Thyroid gland (tissue), 4 donors: Measurements from ENCODE around the gene RNF41. TPM values are rescaled to one million over a fixed set of nuclear protein-coding genes. Genes with fewer than 3 reads are reported as not detected.

ENCODE experiments used
- DNase-seq, 2 donors: peaks; one replicate each; pipeline ENCODE4 v3.0.0-alpha.2; 2019
- H3K27ac ChIP-seq, 3 donors: fragments of 200-600 bp; sonication (generic); 1 replicate in 2 of 3; 2 replicates in 1 of 3; pipeline ENCODE4 v1.5.1; 2016 to 2019; ENCODE audit warnings: mild to moderate bottlenecking in 1 of 3, moderate library complexity in 1 of 3
- H3K27me3 ChIP-seq: fragments of 200-600 bp; sonication (generic); one replicate; pipeline ENCODE4 v1.5.1; 2019
- H3K36me3 ChIP-seq, 2 donors: fragments of 200-600 bp; sonication (generic); one replicate each; pipeline ENCODE4 v1.5.1; 2016 to 2019
- H3K4me1 ChIP-seq, 2 donors: fragments of 200-600 bp; sonication (generic); one replicate each; pipeline ENCODE4 v1.5.1; 2017 to 2019
- H3K4me3 ChIP-seq, 3 donors: fragments of 200-600 bp; sonication (generic); replicated peaks in 1 of 3; 1 replicate in 2 of 3; 2 replicates in 1 of 3; pipeline ENCODE4 v1.5.1; 2016; ENCODE audit warnings: mild to moderate bottlenecking in 1 of 3
- H3K9me3 ChIP-seq: fragments of 200-600 bp; sonication (generic); one replicate; pipeline ENCODE4 v1.5.1; 2017
- POLR2A ChIP-seq, 2 donors: fragments of 450-650 bp; IDR thresholded peaks; one replicate each; pipeline ENCODE4 v1.6.1; 2017; ENCODE audit warnings: antibody characterized with exemption in 2 of 2, mild to moderate bottlenecking in 2 of 2, moderate library complexity in 1 of 2
- WGBS, 2 donors: methylation state at CpG; one replicate each; pipeline ENCODE4 v1.1.5; 2017; 5-methylcytosine and 5-hydroxymethylcytosine counted together
- intact Hi-C: fragments of 100-400 bp; cut with DNase I; formaldehyde crosslinking; loops from one replicate; pipeline ENCODE4 v1.15.1; 2023
- total RNA-seq, 4 donors: library from RNA; depleted of rRNA; stranded (reverse); fragments of >200 nt; gene quantifications; one replicate each; pipeline ENCODE4 v1.2.3, GENCODE V29; 2016
- TF ChIP-seq, protein P1 (sequence below), 6 experiments: fragments of 200-600 bp in 3 of 6; fragments of 450-650 bp in 3 of 6; sonication (generic) in 3 of 6; IDR thresholded peaks; one replicate each; pipeline ENCODE4 v1.5.1; 2016 to 2019; ENCODE audit warnings: antibody characterized with exemption in 6 of 6, mild to moderate bottlenecking in 2 of 6, inconsistent platforms in 1 of 6, moderate library complexity in 1 of 6

Gene RNF41
- total RNA-seq, 4 donors from 2014 or later = 63.4 to 89.7 (median 73.4) TPM

- H3K9me3 ChIP-seq = no peaks in the 10 kb centered on the region
- DNase-seq = peak; percentile 17 to 23
- peaks cover 31 to 33% of the 10 kb centered on the region in 2 donors for H3K36me3 ChIP-seq
- peaks cover 10 to 20% of the 10 kb centered on the region in 2 donors for H3K4me1 ChIP-seq
- H3K27ac ChIP-seq = peak overlapping the region; percentile 77 to 86 (median 83)
- no peak for TF ChIP-seq POLR2A (IDR thresholded peaks at IDR 0.05)
- TF ChIP-seq, protein P1, sequence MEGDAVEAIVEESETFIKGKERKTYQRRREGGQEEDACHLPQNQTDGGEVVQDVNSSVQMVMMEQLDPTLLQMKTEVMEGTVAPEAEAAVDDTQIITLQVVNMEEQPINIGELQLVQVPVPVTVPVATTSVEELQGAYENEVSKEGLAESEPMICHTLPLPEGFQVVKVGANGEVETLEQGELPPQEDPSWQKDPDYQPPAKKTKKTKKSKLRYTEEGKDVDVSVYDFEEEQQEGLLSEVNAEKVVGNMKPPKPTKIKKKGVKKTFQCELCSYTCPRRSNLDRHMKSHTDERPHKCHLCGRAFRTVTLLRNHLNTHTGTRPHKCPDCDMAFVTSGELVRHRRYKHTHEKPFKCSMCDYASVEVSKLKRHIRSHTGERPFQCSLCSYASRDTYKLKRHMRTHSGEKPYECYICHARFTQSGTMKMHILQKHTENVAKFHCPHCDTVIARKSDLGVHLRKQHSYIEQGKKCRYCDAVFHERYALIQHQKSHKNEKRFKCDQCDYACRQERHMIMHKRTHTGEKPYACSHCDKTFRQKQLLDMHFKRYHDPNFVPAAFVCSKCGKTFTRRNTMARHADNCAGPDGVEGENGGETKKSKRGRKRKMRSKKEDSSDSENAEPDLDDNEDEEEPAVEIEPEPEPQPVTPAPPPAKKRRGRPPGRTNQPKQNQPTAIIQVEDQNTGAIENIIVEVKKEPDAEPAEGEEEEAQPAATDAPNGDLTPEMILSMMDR (IDR thresholded peaks at IDR 0.05) = no peak
- peak overlapping the region; percentile 67 to 92 (median 78) for H3K4me3 ChIP-seq
- H3K27me3 ChIP-seq = no peaks in the 10 kb centered on the region
- intact Hi-C loops = no loop called here
- WGBS, 2 donors = 0% methylated on average over 6 to 13 of the region's 27 CpGs
Measured at GRCh38 chr12:56257491-56258067, 35.9 kb upstream of the RNF41 start.

DNA sequence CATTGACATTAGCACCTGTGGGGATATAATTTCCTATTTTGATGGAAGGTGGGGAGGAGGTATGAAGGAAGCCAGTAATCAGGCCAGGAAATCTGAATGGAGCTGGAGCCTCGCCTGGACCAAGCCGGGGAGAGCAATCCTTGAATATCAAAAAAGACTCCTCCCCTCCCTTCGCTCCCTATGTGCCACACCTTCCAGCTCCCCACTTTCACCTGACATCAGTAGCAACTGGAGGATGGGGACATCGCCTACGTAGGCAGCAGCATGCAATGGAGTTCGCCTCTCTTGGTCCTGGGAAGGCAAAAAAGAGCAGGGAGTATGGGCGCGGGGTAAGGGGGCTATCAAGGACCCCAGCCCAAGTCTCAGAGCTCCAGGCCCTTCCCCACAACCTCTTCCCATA is 35.3 kb upstream of the RNF41 start:
- no peak for DNase-seq
- intact Hi-C loops = no loop called here
- H3K27me3 ChIP-seq = no peaks in the 10 kb centered on the region
- peaks cover 36 to 38% of the 10 kb centered on the region in 2 donors for H3K36me3 ChIP-seq
- no peak for TF ChIP-seq POLR2A (IDR thresholded peaks at IDR 0.05)
- TF ChIP-seq, protein P1 (IDR thresholded peaks at IDR 0.05) = no peak
- peak overlapping the region in 2 of 3 donors; percentile 67 to 92 for H3K4me3 ChIP-seq
- H3K9me3 ChIP-seq = no peaks in the 10 kb centered on the region
- peaks cover 10 to 20% of the 10 kb centered on the region in 2 donors for H3K4me1 ChIP-seq
- no peak overlapping the region for H3K27ac ChIP-seq
- 67% methylated on average over 8 of the region's 8 CpGs for WGBS, 2 donors

GRCh38 chr12:56256326-56256960 is 34.7 kb upstream of the RNF41 start:
- H3K4me3 ChIP-seq = no peak overlapping the region
- H3K27me3 ChIP-seq = no peaks in the 10 kb centered on the region
- 44 to 47% methylated on average over 4 of the region's 4 CpGs for WGBS, 2 donors
- no peak for DNase-seq
- peaks cover 42 to 43% of the 10 kb centered on the region in 2 donors for H3K36me3 ChIP-seq
- intact Hi-C loops = no loop called here
- TF ChIP-seq POLR2A (IDR thresholded peaks at IDR 0.05) = no peak
- TF ChIP-seq, protein P1 (IDR thresholded peaks at IDR 0.05) = no peak
- H3K4me1 ChIP-seq = peaks cover 10 to 20% of the 10 kb centered on the region in 2 donors
- no peaks in the 10 kb centered on the region for H3K9me3 ChIP-seq
- H3K27ac ChIP-seq = no peak overlapping the region

- peaks cover 47 to 48% of the 10 kb centered on the region in 2 donors for H3K36me3 ChIP-seq
Measured at GRCh38 chr12:56255671-56256070, 33.9 kb upstream of the RNF41 start.

More at GRCh38 chr12:56255671-56256070, 33.9 kb upstream of the RNF41 start:
- intact Hi-C loops = no loop called here
- Histone ChIP-seq H3K4me3 (no peak overlapping the region), H3K4me1 (peaks cover 10 to 20% of the 10 kb centered on the region in 2 donors), H3K9me3 (no peaks in the 10 kb centered on the region), H3K27ac (no peak overlapping the region), H3K27me3 (no peaks in the 10 kb centered on the region)
- TF ChIP-seq POLR2A (IDR thresholded peaks at IDR 0.05) = no peak
- TF ChIP-seq, protein P1 (IDR thresholded peaks at IDR 0.05) = no peak
- 72 to 79% methylated on average over 7 of the region's 7 CpGs for WGBS, 2 donors
- no peak for DNase-seq
